HG03108 (cell line): ENCODE data around the gene TRIM26.
"Not testable (repeated sequence)": the region's sequence is repeated elsewhere in the genome, so short reads cannot be mapped to it uniquely, and the experiment has no call there.

ENCODE experiments used
- ATAC-seq: cut with Tn5 transposase; IDR thresholded peaks from one replicate; pipeline ENCODE4 v1.9.1; 2021; ENCODE audit warnings: moderate library complexity; ENCODE audit not compliant: unreplicated experiment

Gene TRIM26

DNA sequence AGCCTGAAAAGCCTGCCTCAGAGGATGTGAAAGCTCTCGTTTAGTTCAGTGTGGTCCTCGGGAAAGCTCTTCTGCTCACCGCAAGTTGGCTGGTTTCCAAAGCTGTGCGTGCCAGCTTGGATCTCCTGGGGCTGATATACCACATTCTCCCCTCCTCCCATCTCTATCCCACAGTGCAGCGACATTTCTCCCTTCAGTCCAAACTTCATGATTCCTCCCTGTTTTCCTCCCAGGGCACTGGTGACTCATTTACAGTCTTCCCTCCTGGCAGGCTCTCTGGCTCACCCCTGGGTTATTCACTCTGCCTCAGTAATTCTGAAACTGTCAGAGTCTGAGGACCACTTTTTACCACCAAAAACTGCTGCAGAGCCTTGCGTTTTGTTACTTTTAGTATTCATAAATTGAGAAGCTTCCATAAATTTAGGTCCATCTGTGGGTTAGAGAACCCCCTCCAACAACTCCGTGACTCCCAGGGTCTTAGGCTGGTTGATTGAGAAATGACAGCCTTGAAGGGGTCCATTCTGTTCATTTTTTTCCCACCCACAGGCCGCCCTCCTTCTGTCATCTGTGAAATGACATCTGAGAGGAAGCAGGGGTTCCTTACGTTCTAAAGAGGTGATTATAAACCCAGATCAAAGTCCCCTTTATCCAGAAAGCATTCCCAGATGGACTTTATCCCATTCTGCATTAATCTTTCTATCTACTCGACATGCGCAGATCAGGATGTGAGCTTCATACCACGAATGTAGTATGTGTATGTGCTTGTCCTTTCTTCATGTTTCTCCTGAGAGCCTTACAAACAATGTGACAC is 58.3 kb downstream of the TRIM26 start:
- no peak for ATAC-seq

DNA sequence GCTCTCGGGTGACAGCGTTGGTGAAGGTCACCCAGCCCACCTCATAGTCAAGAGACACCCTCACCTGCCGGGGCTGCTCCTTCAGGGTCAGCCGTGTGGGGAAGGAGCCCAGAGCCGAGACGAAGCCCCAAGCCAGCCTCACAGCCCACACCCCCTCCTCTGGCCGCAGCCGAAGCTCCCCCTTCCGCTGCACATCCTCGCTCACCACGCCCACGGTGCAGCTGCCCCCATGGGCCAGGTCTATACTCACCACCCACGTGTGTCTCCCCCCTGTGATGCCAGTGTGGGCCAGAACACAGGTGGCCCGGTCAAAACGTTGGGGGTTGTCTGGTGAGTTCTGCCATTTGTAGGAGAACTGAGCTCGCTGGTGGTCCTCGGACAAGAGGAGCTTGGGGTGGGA is 59.1 kb downstream of the TRIM26 start:
- ATAC-seq, result no peak

DNA sequence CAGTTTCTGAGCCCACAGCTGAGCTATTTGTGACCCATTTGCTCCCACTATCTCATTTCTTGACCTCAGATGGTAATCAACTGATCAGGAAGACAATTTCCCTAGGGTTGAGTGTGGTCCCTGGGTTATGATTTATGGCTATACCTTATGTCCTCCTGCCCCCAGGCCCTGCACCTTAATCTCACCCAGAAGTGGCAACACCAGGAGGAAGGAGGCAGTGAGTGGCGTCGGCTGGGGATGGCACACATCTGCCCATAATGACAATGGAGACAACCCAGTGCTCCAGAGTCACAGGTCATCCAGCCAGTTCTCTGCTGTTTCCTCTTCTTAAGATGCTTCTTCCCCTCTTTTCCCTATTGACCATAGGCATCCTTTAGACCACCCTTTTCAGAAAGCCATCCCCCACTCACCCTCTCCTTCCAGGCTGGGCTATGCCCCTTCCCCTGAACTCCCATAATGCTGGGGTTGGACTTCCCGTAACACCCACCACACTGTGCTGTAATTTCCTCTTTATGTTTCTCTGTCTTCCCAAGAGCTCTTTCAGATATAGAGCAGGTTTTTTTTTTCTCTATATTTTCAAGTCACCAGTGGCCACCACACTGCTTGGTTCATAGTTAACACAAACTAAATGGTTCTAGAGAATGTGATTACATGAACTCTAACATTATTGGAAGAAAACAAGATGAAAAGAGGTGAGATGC is 60.1 kb downstream of the TRIM26 start:
- ATAC-seq, result no peak

DNA sequence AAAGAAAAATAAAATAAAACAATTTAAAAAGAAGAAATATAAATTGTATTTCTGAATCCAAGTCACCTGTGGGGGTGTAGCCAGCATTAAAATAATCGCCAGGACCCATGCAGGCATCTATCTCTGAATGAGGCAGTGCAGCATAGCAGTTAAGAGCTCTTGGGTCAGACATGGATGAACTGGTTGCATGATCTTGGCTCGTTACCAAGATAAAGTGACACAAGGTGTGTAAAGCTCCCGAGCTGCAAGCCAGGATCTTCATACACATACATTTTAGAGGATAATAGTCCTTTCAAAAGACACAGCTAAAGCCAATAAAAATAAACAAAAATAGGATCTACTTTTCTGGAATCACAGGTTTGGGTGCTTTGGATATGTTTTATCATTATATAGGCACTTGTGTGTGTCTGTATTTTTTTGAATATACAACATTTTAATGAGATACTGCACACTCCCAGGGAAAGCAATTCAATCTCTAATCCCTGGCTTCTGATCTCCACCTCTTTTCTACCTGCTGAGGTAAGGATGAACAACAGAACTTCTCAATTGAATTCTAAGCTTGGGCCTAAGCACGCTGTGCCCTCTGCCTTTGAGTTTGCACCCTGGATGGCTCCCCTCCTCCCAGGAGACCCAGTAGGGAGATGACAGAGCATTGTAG is 61.1 kb downstream of the TRIM26 start:
- ATAC-seq, result no peak

DNA sequence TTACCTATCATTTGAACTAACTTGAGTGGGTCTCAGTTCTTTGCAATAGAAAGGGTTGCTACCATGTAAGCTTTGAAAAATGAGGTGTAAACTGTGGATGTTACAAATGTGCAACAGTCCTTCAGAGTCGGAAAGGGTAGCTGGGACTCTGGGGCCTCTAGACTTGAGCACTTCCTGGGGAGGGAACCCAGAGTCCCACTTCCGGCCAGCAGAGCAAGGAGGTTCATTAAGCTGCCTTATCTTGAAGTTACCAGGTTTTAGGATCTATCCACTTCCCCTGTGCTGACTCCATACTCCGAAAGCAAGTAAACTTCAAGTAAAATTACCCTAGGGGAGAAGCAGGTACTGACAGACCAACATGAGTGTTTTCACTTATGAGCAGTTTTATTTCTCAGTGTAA is 61.6 kb downstream of the TRIM26 start:
- ATAC-seq, result no peak

DNA sequence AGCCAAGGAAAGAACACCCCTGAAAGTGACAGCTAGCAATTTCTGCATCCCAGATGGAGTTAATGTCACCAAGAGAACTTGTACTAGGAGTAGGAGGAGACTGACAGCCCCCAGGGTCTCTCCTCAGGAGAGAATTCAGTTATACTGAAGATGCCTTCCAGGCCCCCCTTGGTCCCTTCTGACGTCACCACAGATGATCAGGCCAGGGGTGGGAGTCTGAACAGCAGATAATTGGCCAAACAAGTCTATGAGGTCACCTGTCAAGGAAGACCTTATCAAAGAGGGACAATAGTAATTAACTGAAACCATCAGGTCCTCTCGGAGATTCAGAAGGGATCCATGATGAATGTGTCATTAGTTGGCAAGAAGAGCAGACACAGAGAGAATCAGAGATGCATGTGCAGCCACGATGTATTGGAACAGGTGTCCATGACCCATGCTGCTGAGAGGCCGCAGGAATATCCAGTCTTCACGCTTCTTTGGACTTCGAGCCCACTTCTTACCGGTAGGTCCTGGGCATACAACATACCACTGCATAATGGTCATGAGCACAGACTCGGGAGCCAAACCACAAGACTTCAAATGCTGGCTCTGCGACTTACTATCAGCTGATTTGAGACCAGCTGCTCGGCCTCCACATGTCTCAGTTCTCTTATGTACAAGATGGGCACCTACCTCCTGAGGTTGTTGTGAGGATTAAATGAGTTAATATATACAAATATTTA is 62.4 kb downstream of the TRIM26 start:
- ATAC-seq, result no peak

DNA sequence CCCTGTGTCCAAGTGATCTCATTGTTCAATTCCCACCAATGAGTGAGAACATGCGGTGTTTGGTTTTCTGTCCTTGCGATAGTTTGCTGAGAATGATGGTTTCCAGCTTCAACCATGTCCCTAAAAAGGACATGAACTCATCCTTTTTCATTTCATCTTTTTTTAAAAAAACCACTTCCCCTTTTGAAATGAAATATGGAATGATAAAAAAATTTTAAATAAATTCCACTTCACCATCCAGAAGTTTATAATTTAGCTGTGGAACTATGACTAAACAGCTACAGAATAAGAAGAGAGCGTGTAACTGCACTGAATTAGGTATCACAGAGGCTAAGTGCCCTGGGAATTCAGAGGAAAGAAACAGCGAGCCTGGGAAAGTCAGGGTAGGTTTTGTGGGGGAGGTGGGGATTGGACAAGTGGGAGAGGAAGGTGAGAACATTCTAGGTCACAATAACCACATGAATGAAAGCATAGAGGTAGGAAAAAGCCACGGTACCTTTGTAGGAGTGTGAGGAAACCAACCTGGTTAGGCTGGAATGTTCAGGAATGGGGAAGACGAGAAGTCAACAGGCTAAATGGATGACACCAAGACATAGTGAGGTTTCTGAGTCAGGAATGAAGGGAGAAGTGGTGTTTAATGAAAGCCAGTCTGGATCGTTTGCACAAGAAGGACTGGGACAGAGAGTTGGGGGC is 63.2 kb downstream of the TRIM26 start:
- no peak for ATAC-seq

DNA sequence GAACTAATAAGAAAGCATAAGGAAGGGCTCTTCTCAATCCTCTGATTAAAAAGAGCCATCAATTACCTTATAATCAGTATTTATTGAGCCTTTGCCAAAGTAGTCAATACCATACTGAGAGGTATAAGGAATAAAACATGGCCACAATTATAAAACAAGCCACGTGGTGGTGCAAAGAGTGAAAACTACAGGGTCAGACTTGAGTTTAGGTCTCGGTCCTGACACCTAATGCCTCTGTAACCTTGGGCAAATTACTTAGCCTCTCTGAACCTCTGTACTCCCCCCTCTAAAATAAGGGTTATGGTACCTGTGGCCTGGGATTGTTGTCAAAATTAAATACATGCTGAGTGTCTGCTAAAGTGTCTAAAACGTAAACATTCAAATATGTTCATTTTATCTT is 64.0 kb downstream of the TRIM26 start:
- ATAC-seq, result no peak

DNA sequence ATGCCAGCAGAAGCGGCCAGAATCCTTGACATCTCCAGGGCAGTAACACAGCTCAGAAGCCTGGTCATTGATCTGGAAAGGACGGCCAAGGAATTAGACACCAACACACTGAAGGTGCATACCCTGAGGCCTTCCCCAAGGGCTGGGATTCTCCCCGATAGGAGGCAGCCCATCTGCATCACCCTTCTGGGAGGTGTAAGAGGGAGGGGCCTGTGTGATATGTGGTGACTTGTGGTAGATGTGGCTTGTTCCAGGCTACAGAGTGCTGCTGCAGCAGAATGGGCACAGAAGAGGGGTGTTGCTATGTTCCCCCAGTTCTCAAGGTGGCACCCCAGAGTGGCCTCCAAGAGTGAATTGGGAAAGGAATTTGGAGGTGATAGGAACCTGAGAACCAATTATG is 66.1 kb downstream of the TRIM26 start:
- no peak for ATAC-seq

DNA sequence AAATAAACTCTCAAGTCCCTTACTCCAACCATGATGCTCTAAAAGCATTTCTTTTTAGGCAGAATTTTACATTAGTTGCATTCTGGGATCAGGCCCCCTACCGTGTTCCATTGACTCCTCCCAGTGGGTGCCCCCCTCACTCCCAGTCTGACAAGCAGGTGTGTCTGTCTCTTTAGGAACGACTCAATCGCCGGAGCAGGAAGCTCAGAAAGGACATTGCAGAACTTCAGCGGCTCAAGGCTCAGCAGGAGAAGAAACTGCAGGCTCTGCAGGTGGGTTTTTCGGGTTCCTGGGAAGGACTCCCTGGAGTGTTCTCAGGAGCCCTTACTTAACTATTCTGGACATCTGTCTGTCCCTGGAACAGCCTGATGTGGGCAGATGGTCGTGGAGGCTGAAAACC is 67.4 kb downstream of the TRIM26 start:
- no peak for ATAC-seq

DNA sequence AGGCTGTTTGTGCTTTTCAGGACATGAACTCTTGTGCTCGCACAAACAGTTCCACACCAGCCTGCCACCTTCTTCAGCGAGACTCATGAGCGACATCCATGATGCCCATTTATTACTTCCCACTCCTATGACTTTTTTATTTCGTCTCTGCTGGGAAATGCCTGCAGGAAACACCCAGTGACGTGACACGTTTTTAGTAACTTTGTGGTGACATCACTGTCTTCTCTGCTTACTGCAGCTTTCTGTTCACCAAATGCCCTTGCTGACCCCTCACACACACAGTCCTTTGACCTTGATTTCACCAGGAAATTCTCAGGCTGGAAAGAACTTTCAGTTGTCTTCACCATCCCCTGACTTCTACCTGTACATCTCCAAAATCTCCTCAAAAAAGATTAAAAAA is 68.4 kb downstream of the TRIM26 start:
- no peak for ATAC-seq

DNA sequence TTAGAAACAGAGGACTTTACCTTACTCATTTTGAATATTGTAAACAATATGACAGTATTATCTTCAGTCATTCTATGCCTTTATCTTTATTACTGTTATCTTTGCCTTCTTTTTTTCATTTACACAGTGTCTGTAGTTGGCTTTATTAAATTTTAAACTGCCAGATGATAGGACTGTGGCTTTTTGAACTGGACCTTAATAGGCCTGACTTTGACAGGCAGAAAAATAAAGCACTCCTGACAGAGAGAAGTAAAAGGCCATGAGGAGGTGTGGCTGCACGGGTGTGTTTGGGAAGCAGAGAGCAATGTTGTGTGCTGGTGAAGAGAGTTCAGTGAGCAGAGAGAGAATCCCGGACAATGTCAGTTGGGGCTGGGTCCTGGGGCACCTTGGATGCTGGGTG is 69.4 kb downstream of the TRIM26 start:
- ATAC-seq, result no peak

DNA sequence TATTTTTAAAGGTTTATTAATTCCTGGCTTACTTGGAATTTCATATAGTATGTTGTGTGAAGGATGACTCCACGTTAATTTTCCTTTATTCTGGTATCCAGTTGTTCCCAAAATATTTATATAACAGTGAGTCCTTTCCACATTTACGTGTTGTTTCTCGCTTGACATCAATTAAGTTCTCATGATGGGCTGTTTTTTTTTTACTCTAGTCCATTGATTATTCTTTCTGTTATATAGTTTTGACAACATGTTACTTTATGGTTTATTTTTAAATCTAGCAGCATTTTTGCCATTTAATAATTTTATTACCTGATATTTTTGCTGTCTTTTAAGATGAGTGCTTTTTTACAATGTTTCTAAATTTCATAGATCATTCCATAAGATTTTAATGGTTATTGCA is 70.5 kb downstream of the TRIM26 start:
- ATAC-seq, result no peak

DNA sequence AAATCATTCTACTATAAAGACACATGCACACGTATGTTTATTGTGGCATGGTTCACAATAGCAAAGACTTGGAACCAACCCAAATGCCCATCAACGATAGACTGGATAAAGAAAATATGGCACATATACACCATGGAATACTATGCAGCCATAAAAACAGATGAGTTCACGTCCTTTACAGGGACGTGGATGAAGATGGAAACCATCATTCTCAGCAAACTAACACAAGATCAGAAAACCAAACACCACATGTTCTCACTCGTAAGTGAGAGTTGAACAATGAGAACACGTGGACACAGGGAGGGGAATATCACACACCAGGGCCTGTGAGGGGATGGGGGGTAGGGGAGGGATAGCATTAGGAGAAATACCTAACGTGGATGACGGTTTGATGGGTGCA is 73.0 kb downstream of the TRIM26 start:
- ATAC-seq, result not testable (repeated sequence)

DNA sequence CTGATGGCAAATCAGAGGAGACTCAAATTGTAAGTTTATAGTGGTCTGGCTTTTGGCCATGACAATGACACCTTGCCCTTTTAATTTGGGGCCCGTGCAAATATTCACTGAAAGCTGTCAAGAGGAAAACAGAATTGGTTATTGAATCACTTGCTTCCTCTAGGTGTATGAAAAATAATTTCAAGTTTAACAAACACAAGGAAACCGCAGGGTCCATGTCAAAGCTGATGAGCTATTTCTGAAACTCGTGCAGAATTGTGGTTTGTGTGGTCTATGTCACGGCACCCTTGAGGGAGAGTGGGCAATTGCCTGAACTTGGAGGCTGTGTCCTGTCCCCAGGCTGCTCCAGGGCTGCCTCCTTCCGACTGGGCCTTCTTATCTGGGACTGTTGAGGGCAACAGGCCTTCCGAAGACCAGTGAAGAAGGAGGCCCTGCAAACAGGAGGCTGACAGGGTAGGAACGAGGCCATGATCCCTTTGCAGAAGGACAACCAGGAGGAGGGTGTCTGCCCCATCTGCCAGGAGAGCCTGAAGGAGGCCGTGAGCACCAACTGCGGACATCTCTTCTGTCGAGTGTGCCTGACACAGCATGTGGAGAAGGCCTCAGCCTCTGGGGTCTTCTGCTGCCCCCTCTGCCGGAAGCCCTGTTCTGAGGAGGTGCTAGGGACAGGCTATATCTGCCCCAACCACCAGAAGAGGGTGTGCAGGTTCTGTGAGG is 76.5 kb downstream of the TRIM26 start:
- ATAC-seq, result no peak

DNA sequence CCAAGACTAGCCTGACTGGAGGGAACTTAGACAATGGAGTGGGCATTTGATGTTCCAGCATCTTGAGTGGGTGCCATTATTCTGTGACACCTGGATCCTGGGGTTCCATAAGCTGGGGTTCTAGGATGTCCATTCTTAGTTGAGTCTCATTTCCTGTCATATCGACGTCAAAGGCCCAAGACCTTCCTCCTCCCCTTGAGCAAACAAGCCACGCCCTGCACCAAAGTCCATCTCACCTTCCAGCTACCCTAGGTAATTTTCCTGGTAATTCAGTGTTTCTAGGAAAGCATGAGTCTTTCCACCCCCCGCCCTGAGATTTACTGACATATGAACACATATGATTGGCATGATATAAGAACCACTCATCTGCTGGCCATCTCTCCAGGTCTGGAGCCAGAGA is 77.4 kb downstream of the TRIM26 start, which contains the start of gene TRIM40:
TRIM40 (plus strand) TSS at position 384 of the 400 bp plus-strand sequence. CDS start 897 bp downstream, outside the sequence.
- ATAC-seq, result no peak

DNA sequence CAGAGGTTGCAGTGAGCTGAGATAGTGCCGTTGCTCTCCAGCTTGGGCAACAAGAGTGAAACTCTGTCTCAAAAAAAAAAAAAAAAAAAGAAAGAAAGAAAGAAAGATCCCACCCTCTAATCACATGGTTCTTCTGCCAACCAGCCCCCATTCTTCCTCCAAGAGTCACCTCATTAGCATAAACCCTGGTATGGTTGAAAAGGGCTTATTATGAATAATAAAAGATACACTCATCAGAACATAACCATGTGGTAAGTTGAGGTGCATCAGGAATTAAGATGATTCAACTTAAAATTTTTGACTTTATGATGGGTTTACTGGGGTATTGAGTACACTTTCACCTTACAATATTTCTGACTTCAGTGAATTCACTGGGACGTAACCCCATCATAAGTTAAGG is 78.1 kb downstream of the TRIM26 start:
- no peak for ATAC-seq
